Spinal cord (tissue), 10 donors: ENCODE measurements around the gene RIMBP2. TPM values are rescaled to one million over a fixed set of nuclear protein-coding genes. Genes with fewer than 3 reads are reported as not detected.

Experiments
- DNase-seq, 6 donors: peaks; one replicate each; pipeline versions ENCODE4 v3.0.0 to v3.0.0-alpha.2; 2013 to 2015; ENCODE audit warnings: low spot score in 6 of 6, low read depth in 4 of 6
- H3K27ac ChIP-seq: one replicate; pipeline ENCODE4 v1.5.1; 2013; ENCODE audit warnings: low read depth, low read length, control low read depth
- H3K27me3 ChIP-seq: one replicate; pipeline ENCODE4 v1.6.1; 2013; ENCODE audit warnings: low read length; ENCODE audit not compliant: control insufficient read depth, insufficient read depth
- H3K36me3 ChIP-seq: one replicate; pipeline ENCODE4 v1.6.1; 2013; ENCODE audit warnings: low read length; ENCODE audit not compliant: control insufficient read depth, insufficient read depth
- H3K4me1 ChIP-seq: one replicate; pipeline ENCODE4 v1.6.1; 2013; ENCODE audit warnings: low read length; ENCODE audit not compliant: control insufficient read depth, insufficient read depth
- H3K4me3 ChIP-seq: one replicate; pipeline ENCODE4 v1.5.1; 2013; ENCODE audit warnings: low read depth, low read length, control low read depth
- H3K9me3 ChIP-seq: one replicate; pipeline ENCODE4 v1.6.1; 2013; ENCODE audit warnings: low read length; ENCODE audit not compliant: control insufficient read depth, insufficient read depth
- WGBS: methylation state at CpG from one replicate; pipeline ENCODE4 v1.1.5; 2013; ENCODE audit warnings: missing lambda C conversion rate; ENCODE audit not compliant: insufficient coverage; 5-methylcytosine and 5-hydroxymethylcytosine counted together
- polyA plus RNA-seq, 2 donors: library from polyadenylated mRNA; unstranded; fragments of 120-200 nt; gene quantifications; one replicate each; pipeline ENCODE4 v1.2.1, GENCODE V29; 2013; ENCODE audit not compliant: insufficient read length in 2 of 2
- total RNA-seq, 2 donors: library from RNA; depleted of rRNA in 1 of 2; stranded (reverse); fragments of 120-200 nt in 1 of 2; fragments of >200 nt in 1 of 2; gene quantifications; one replicate each; pipeline versions ENCODE4 v1.2.3 to v1.2.4, GENCODE V29; 2013 to 2014
- donor health status: healthy.

RIMBP2 gene
- total and polyA plus RNA-seq, 4 donors: 11.4 to 37.3 (median 27.5) TPM

DNA sequence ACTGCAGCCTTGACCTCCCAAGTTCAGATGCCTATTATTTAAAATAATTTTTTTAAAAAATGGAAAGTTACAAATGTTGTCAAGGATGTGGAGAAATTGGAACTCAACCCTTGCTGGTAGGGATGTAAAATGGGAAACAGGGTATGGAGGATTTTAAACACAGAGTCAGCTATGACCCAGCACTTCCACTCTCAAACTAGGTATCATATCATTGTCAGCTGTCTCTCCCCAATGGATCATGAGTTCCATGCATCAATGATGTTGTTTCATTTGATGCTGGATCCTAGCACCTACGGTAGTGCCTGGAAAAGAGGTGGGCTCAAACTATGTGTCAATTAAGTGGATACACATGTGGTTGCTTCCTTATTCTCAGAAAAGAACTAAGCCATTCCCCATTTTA is 150.9 kb downstream of the RIMBP2 start:
- Histone ChIP-seq H3K4me3 (no peak overlapping the region), H3K27me3 (no peaks in the 10 kb centered on the region), H3K4me1 (peaks cover 7% of the 10 kb centered on the region), H3K27ac (no peak overlapping the region), H3K9me3 (peaks cover 4% of the 10 kb centered on the region), H3K36me3 (no peaks in the 10 kb centered on the region)
- no CpG with 5 or more reads among the region's 1 CpG for WGBS
- DNase-seq: no peak

GRCh38 chr12:130563323-130563722 is 152.8 kb downstream of the RIMBP2 start:
- Histone ChIP-seq H3K27me3 (no peaks in the 10 kb centered on the region), H3K36me3 (no peaks in the 10 kb centered on the region), H3K4me3 (no peak overlapping the region), H3K27ac (no peak overlapping the region), H3K9me3 (peaks cover 4% of the 10 kb centered on the region), H3K4me1 (peaks cover 10% of the 10 kb centered on the region)
- DNase-seq: no peak
- 63% methylated on average over 2 of the region's 2 CpGs for WGBS

- no peak overlapping the region for H3K4me3 ChIP-seq
- DNase-seq: peak in 1 of 6 donors; percentile 85
- H3K9me3 ChIP-seq: peaks cover 4% of the 10 kb centered on the region
- 60% methylated on average over 5 of the region's 5 CpGs for WGBS
- no peaks in the 10 kb centered on the region for H3K27me3 ChIP-seq
- no peaks in the 10 kb centered on the region for H3K36me3 ChIP-seq
- H3K4me1 ChIP-seq: peaks cover 9% of the 10 kb centered on the region
- no peak overlapping the region for H3K27ac ChIP-seq
These were observed 153.4 kb downstream of the RIMBP2 start for GRCh38 chr12:130562716-130563115.

DNA sequence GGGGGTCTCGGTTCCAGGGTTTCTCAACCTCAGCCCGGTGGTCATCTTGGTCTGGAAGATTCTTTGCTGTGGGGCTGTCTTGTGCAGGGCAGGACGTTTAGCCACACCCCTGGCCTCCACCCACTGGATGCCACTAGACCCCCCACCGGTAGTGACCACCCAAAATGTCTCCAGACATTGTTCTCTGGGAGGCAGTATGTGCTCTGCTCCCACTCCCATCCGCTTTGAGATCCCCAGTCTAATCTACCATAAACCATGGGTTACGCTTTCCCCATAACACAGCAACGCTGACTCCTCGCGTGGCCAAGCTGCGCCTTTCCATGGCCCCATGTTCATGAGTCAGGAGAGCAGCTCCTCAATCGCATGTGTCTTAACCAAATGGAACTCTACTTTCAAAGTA is 155.8 kb downstream of the RIMBP2 start:
- Histone ChIP-seq H3K36me3 (peaks cover 2% of the 10 kb centered on the region), H3K27me3 (no peaks in the 10 kb centered on the region), H3K4me1 (peaks cover 19% of the 10 kb centered on the region), H3K9me3 (peaks cover 3% of the 10 kb centered on the region), H3K27ac (no peak overlapping the region), H3K4me3 (no peak overlapping the region)
- WGBS: 94% methylated on average over 9 of the region's 11 CpGs
- DNase-seq: no peak

- DNase-seq: no peak
- H3K27ac ChIP-seq: no peak overlapping the region
These were observed 156.3 kb downstream of the RIMBP2 start for GRCh38 chr12:130559806-130560205.

GRCh38 chr12:130557886-130558765 is 158.0 kb downstream of the RIMBP2 start:
- DNase-seq: peak in 1 of 6 donors; percentile 54
- Histone ChIP-seq H3K4me1 (peaks cover 19% of the 10 kb centered on the region), H3K4me3 (no peak overlapping the region), H3K27me3 (no peaks in the 10 kb centered on the region), H3K9me3 (no peaks in the 10 kb centered on the region), H3K36me3 (peaks cover 2% of the 10 kb centered on the region), H3K27ac (no peak overlapping the region)
- WGBS: 68% methylated on average over 11 of the region's 16 CpGs

More at GRCh38 chr12:130559806-130560205, 156.3 kb downstream of the RIMBP2 start:
- Histone ChIP-seq H3K36me3 (peaks cover 2% of the 10 kb centered on the region), H3K4me1 (peaks cover 19% of the 10 kb centered on the region), H3K27me3 (no peaks in the 10 kb centered on the region), H3K4me3 (no peak overlapping the region), H3K9me3 (no peaks in the 10 kb centered on the region)
- 100% methylated on average over 1 of the region's 7 CpGs for WGBS

- H3K36me3 ChIP-seq: peaks cover 2% of the 10 kb centered on the region
- H3K9me3 ChIP-seq: no peaks in the 10 kb centered on the region
- DNase-seq: no peak
- 93% methylated on average over 8 of the region's 9 CpGs for WGBS
- no peak overlapping the region for H3K4me3 ChIP-seq
- no peak overlapping the region for H3K27ac ChIP-seq
- H3K27me3 ChIP-seq: no peaks in the 10 kb centered on the region
- H3K4me1 ChIP-seq: peaks cover 19% of the 10 kb centered on the region
These were observed 158.9 kb downstream of the RIMBP2 start for GRCh38 chr12:130557201-130557600.

DNA sequence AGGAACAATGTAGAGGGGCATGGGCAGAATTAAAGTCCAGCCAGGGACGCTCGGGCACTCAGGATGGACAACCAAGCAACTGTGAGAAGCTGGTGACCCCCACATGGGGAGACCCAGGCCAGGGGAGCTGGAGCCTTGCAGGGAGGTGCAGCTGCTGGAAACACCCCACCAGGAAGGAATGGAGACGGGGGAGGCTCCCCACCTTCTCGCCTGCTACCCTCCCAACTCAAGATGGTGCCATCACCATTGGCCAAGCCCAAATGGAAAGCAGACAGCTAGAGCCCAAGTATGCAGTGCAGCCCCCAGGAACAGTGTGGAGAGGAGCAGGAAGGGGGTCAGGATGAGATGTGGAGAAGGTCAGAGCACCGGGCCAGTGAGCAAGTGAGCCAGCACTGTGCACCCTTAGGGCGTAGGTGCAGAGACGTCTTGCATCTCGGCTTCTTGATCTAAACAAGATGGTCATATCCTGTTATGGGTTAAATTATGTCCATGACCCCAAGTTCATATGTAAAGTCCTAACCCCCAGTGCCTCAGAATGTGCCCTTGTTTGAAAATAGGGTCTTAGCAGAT is 159.5 kb downstream of the RIMBP2 start:
- Histone ChIP-seq H3K27me3 (no peaks in the 10 kb centered on the region), H3K27ac (no peak overlapping the region), H3K36me3 (peaks cover 2% of the 10 kb centered on the region), H3K4me1 (peaks cover 19% of the 10 kb centered on the region), H3K4me3 (no peak overlapping the region), H3K9me3 (no peaks in the 10 kb centered on the region)
- 91% methylated on average over 7 of the region's 8 CpGs for WGBS
- no peak for DNase-seq

- Histone ChIP-seq H3K36me3 (peaks cover 2% of the 10 kb centered on the region), H3K27ac (no peak overlapping the region), H3K4me3 (no peak overlapping the region), H3K4me1 (peaks cover 19% of the 10 kb centered on the region), H3K9me3 (no peaks in the 10 kb centered on the region), H3K27me3 (no peaks in the 10 kb centered on the region)
- peak in 3 of 6 donors; percentile 55 to 95 (median 86) for DNase-seq
- 15% methylated on average over 13 of the region's 20 CpGs for WGBS
These were observed 160.2 kb downstream of the RIMBP2 start for GRCh38 chr12:130555628-130556485.
